Measurements from ENCODE around the gene CRYBG1. TPM values are rescaled to one million over a fixed set of nuclear protein-coding genes. Genes with fewer than 3 reads are reported as not detected.

The CRYBG1 gene
- total and polyA plus RNA-seq, 2 of the 13 experiments (the other 11 are each of a cell fraction or from before 2014, with no cell fraction given), result 10.1 to 21.9 TPM

DNA sequence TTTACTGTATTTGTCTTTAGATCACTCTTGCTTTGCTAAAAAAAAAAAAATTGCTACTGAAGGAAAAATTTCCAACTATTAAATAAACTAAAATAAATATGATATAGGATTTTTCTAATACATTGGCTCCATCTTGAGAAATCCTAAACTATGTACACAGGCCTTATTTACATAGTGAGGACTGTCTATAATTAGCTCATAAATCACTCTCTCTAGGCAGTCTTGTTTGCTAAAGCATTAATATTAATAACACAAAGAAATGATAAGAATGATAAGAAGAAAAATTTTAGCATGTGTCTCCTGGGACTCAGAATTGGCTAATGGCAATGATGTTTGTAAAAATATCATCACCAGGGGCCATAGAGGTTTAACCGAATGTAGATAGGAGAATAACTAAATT is 13.3 kb upstream of the CRYBG1 start:
- Histone ChIP-seq H4K20me1 (ENCODE audit: insufficient read depth, low read length) (no peaks in the 10 kb centered on the region), H3K4me1 (ENCODE audit: insufficient read depth, low read length) (no peaks in the 10 kb centered on the region), H3K27ac (ENCODE audit: extremely low read length, insufficient read depth, low read length) (no peak overlapping the region), H3K36me3 (replicated peaks in 1 of 2; ENCODE audit: control insufficient read depth in 1 of 2, insufficient read depth in 2 of 2, low read length in 2 of 2) (no peaks in the 10 kb centered on the region), H3K4me2 (ENCODE audit: low read depth, low read length) (no peak overlapping the region), H3K4me3 (replicated peaks in 1 of 3; ENCODE audit: insufficient read depth in 1 of 3, low read depth in 2 of 3, low read length in 3 of 3) (no peak overlapping the region), H3K9me3 (ENCODE audit: low read length) (no peaks in the 10 kb centered on the region), H2AFZ (ENCODE audit: low read length) (no peak overlapping the region), H3K79me2 (ENCODE audit: insufficient read depth, low read length) (no peaks in the 10 kb centered on the region), H3K27me3 (ENCODE audit: control insufficient read depth in 1 of 2, insufficient read depth in 2 of 2, low read length in 2 of 2) (peaks cover 0 to 9% of the 10 kb centered on the region in 2 experiments; a peak in 2 of 5 replicates), H3K9ac (ENCODE audit: insufficient read depth, low read depth, low read length) (no peak overlapping the region)
- no peak for TF ChIP-seq U2AF1 (optimal IDR thresholded peaks at IDR 0.05; ENCODE audit: low read depth, low read length)
- TF ChIP-seq, protein P1, sequence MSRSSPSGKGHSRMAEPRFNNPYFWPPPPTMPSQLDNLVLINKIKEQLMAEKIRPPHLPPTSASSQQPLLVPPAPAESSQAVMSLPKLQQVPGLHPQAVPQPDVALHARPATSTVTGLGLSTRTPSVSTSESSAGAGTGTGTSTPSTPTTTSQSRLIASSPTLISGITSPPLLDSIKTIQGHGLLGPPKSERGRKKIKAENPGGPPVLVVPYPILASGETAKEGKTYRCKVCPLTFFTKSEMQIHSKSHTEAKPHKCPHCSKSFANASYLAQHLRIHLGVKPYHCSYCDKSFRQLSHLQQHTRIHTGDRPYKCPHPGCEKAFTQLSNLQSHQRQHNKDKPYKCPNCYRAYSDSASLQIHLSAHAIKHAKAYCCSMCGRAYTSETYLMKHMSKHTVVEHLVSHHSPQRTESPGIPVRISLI (CRISPR knock-in tag; IDR thresholded peaks at IDR 0.05; ENCODE audit: borderline replicate concordance), result no peak
- no peak for TF ChIP-seq KDM6A (CRISPR knock-in tag; IDR thresholded peaks at IDR 0.05; ENCODE audit: low read depth)
- TF ChIP-seq KLF6 (CRISPR knock-in tag; IDR thresholded peaks at IDR 0.05), result no peak
- no peak for TF ChIP-seq NPAS2 (CRISPR knock-in tag; IDR thresholded peaks at IDR 0.05; ENCODE audit: borderline replicate concordance)
- TF ChIP-seq, protein P2, sequence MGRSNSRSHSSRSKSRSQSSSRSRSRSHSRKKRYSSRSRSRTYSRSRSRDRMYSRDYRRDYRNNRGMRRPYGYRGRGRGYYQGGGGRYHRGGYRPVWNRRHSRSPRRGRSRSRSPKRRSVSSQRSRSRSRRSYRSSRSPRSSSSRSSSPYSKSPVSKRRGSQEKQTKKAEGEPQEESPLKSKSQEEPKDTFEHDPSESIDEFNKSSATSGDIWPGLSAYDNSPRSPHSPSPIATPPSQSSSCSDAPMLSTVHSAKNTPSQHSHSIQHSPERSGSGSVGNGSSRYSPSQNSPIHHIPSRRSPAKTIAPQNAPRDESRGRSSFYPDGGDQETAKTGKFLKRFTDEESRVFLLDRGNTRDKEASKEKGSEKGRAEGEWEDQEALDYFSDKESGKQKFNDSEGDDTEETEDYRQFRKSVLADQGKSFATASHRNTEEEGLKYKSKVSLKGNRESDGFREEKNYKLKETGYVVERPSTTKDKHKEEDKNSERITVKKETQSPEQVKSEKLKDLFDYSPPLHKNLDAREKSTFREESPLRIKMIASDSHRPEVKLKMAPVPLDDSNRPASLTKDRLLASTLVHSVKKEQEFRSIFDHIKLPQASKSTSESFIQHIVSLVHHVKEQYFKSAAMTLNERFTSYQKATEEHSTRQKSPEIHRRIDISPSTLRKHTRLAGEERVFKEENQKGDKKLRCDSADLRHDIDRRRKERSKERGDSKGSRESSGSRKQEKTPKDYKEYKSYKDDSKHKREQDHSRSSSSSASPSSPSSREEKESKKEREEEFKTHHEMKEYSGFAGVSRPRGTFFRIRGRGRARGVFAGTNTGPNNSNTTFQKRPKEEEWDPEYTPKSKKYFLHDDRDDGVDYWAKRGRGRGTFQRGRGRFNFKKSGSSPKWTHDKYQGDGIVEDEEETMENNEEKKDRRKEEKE (IDR thresholded peaks at IDR 0.05), result no peak
- TF ChIP-seq, protein P3, sequence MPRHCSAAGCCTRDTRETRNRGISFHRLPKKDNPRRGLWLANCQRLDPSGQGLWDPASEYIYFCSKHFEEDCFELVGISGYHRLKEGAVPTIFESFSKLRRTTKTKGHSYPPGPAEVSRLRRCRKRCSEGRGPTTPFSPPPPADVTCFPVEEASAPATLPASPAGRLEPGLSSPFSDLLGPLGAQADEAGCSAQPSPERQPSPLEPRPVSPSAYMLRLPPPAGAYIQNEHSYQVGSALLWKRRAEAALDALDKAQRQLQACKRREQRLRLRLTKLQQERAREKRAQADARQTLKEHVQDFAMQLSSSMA (CRISPR knock-in tag; IDR thresholded peaks at IDR 0.05), result no peak
- TF ChIP-seq CEBPB (IDR thresholded peaks at IDR 0.05; ENCODE audit: borderline replicate concordance, low read depth, low read length), result no peak
- WGBS (ENCODE audit: low lambda C conversion rate), result 0% methylated on average over 1 of the region's 1 CpG
- ChIA-PET POLR2A (interaction anchor here (0.8 kb wide), 1 partner anchor 10 kb away, joined by 3 read pairs; no protein-coding TSS in a partner anchor), CTCF (ENCODE audit: low intra/inter-chr PET ratio, low total read pairs) (no interaction called here)
- no peak for ATAC-seq
- no peak for FAIRE-seq
- in situ Hi-C loops (cut with HindIII; ENCODE audit: extremely low pct_ligation_motif_present, low pct_unique_long_range_greater_than_20kb), result loop anchor here (25.0 kb wide), 1 partner anchor 640 kb away; no protein-coding TSS in a partner anchor
- no peak for DNase-seq (ENCODE audit: low spot score)
- BruUV-seq (replicated peaks), result no TSS peak
- intact Hi-C loops (cut with micrococcal nuclease; ENCODE audit: unreplicated experiment), result no loop called here
